HG03045 (cell line): ENCODE data around the gene SSBP4.
"Not testable (repeated sequence)": the region's sequence is repeated elsewhere in the genome, so short reads cannot be mapped to it uniquely, and the experiment has no call there.

ENCODE experiments used
- ATAC-seq: cut with Tn5 transposase; IDR thresholded peaks from one replicate; pipeline ENCODE4 v1.9.1; 2021; ENCODE audit warnings: mild to moderate bottlenecking, moderate library complexity; ENCODE audit not compliant: unreplicated experiment

SSBP4 gene

GRCh38 chr19:18419195-18419698 lies at the start of gene SSBP4:
Gene SSBP4 (plus strand): TSS chr19:18419398. CDS start chr19:18419649, 251 bp downstream.
- ATAC-seq: peak; percentile 43

- ATAC-seq: no peak
These were observed 45.7 kb upstream of the SSBP4 start for GRCh38 chr19:18373407-18373891.

GRCh38 chr19:18373892-18374629 lies 45.1 kb upstream of the SSBP4 start:
- ATAC-seq: peak; percentile 66

GRCh38 chr19:18377026-18377425 lies 42.2 kb upstream of the SSBP4 start:
- ATAC-seq: no peak

GRCh38 chr19:18379803-18380747 lies 39.1 kb upstream of the SSBP4 start:
- no peak for ATAC-seq

- no peak for ATAC-seq
These were observed 38.4 kb upstream of the SSBP4 start for GRCh38 chr19:18380843-18381242.

GRCh38 chr19:18383622-18384021 lies 35.6 kb upstream of the SSBP4 start:
- not testable (repeated sequence) for ATAC-seq

GRCh38 chr19:18384775-18385174 lies 34.4 kb upstream of the SSBP4 start:
- no peak for ATAC-seq

GRCh38 chr19:18385359-18385674 lies 33.9 kb upstream of the SSBP4 start:
- ATAC-seq: no peak

- no peak for ATAC-seq
These were observed 33.3 kb upstream of the SSBP4 start, which contains the start of gene GDF15 for GRCh38 chr19:18385675-18386542. Gene GDF15 (plus strand): TSS chr19:18386158. CDS start chr19:18386190, 32 bp downstream.

- no peak for ATAC-seq
These were observed 32.5 kb upstream of the SSBP4 start for GRCh38 chr19:18386543-18387271.

- peak; percentile 54 for ATAC-seq
These were observed 30.9 kb upstream of the SSBP4 start for GRCh38 chr19:18388100-18388959.

GRCh38 chr19:18388960-18389725 lies 30.1 kb upstream of the SSBP4 start:
- no peak for ATAC-seq

GRCh38 chr19:18389726-18390064 lies 29.5 kb upstream of the SSBP4 start:
- ATAC-seq: no peak

GRCh38 chr19:18390065-18390907 lies 28.9 kb upstream of the SSBP4 start:
- ATAC-seq: no peak

GRCh38 chr19:18391509-18392075 lies 27.6 kb upstream of the SSBP4 start:
- no peak for ATAC-seq

GRCh38 chr19:18392417-18392816 lies 26.8 kb upstream of the SSBP4 start:
- no peak for ATAC-seq
